SU-DHL-6 (cell line): Measurements from ENCODE around the gene HK2.

Experiments
- CTCF ChIP-seq: fragments of 200-600 bp; sonication (generic); IDR thresholded peaks from one replicate; pipeline ENCODE4 v1.5.1; 2017; ENCODE audit warnings: antibody characterized with exemption, mild to moderate bottlenecking, low read length, moderate library complexity; ENCODE audit not compliant: insufficient read depth, poor library complexity, severe bottlenecking
- EZH2phosphoT487 ChIP-seq: fragments of 200-600 bp; sonication (generic), shearing (Covaris generic); conservative IDR thresholded peaks from 2 replicates; pipeline ENCODE4 v1.6.1; 2018; ENCODE audit warnings: mild to moderate bottlenecking, antibody characterized with exemption, low read length, moderate library complexity, mixed read lengths

GRCh38 chr2:74894272-74894981, 60.5 kb downstream of the HK2 start:
- TF ChIP-seq CTCF (no peak), EZH2phosphoT487 (no peak)
